NCI-H1048 (cell line): Measurements from ENCODE around the gene CFAP221.

ENCODE experiments used
- DNase-seq: peaks from one replicate; lab custom pipeline; 2025; lab: John Stamatoyannopoulos, UW

Gene CFAP221

GRCh38 chr2:119700866-119701265 is 156.6 kb downstream of the CFAP221 start:
- no peak for DNase-seq

- DNase-seq = no peak
These were observed 157.1 kb downstream of the CFAP221 start for GRCh38 chr2:119701352-119701751.

- no peak for DNase-seq
These were observed 158.1 kb downstream of the CFAP221 start for GRCh38 chr2:119702203-119702917.

- DNase-seq = peak; percentile 24
These were observed 158.7 kb downstream of the CFAP221 start for GRCh38 chr2:119702918-119703401.

- DNase-seq = no peak
These were observed 159.3 kb downstream of the CFAP221 start for GRCh38 chr2:119703526-119703925.

GRCh38 chr2:119704670-119705120 is 160.4 kb downstream of the CFAP221 start:
- DNase-seq = no peak

GRCh38 chr2:119706221-119706620 is 162.0 kb downstream of the CFAP221 start:
- no peak for DNase-seq
